ENCODE measurements around the gene BZW2.
"Not testable (repeated sequence)": the region's sequence is repeated elsewhere in the genome, so short reads cannot be mapped to it uniquely, and the experiment has no call there.

BZW2 gene

GRCh38 chr7:16646472-16647072, 591 bp downstream of the BZW2 start:
- peak; percentile 20 for DNase-seq (ENCODE audit: low read depth)

GRCh38 chr7:16647435-16647960, 1.5 kb downstream of the BZW2 start:
- DNase-seq (ENCODE audit: low read depth) = no peak

- DNase-seq (ENCODE audit: low read depth) = no peak
Observed at GRCh38 chr7:16648551-16648950, 2.6 kb downstream of the BZW2 start.

GRCh38 chr7:16649196-16649595, 3.2 kb downstream of the BZW2 start:
- DNase-seq (ENCODE audit: low read depth) = no peak

GRCh38 chr7:16650266-16650665, 4.3 kb downstream of the BZW2 start:
- DNase-seq (ENCODE audit: low read depth) = no peak

GRCh38 chr7:16651396-16652239, 5.6 kb downstream of the BZW2 start:
- no peak for DNase-seq (ENCODE audit: low read depth)

- DNase-seq (ENCODE audit: low read depth) = no peak
Observed at GRCh38 chr7:16652240-16652583, 6.2 kb downstream of the BZW2 start.

- DNase-seq (ENCODE audit: low read depth) = no peak
Observed at GRCh38 chr7:16652888-16653287, 6.9 kb downstream of the BZW2 start.

- no peak for DNase-seq (ENCODE audit: low read depth)
Observed at GRCh38 chr7:16655394-16655793, 9.4 kb downstream of the BZW2 start.

GRCh38 chr7:16656141-16656540, 10.2 kb downstream of the BZW2 start:
- no peak for DNase-seq (ENCODE audit: low read depth)

GRCh38 chr7:16657656-16658279, 11.8 kb downstream of the BZW2 start:
- DNase-seq (ENCODE audit: low read depth) = peak; percentile 93

- not testable (repeated sequence) for DNase-seq (ENCODE audit: low read depth)
Observed at GRCh38 chr7:16659854-16660497, 14.0 kb downstream of the BZW2 start.

- peak; percentile 90 for DNase-seq (ENCODE audit: low read depth)
Observed at GRCh38 chr7:16660702-16661464, 14.9 kb downstream of the BZW2 start.

GRCh38 chr7:16661924-16662323, 15.9 kb downstream of the BZW2 start:
- no peak for DNase-seq (ENCODE audit: low read depth)

GRCh38 chr7:16667355-16667754, 21.4 kb downstream of the BZW2 start:
- DNase-seq (ENCODE audit: low read depth) = no peak

GRCh38 chr7:16668049-16668858, 22.3 kb downstream of the BZW2 start:
- DNase-seq (ENCODE audit: low read depth) = peak; percentile 99

GRCh38 chr7:16668978-16669377, 23.0 kb downstream of the BZW2 start:
- no peak for DNase-seq (ENCODE audit: low read depth)

GRCh38 chr7:16669581-16669980, 23.6 kb downstream of the BZW2 start:
- DNase-seq (ENCODE audit: low read depth) = peak; percentile 28

- DNase-seq (ENCODE audit: low read depth) = peak; percentile 43
Observed at GRCh38 chr7:16670021-16670420, 24.0 kb downstream of the BZW2 start.

GRCh38 chr7:16670731-16671344, 24.9 kb downstream of the BZW2 start:
- no peak for DNase-seq (ENCODE audit: low read depth)

Measured in HS-5 (cell line).